K562 (cell line): ENCODE results near the gene LRFN4. TPM values are rescaled to one million over a fixed set of nuclear protein-coding genes. Genes with fewer than 3 reads are reported as not detected.

ENCODE experiments used
- ATAC-seq: fragments of 200-7000 bp; cut with Tn5 transposase; 3 replicates; pipeline ENCODE4 v1.9.1; 2020; ENCODE audit warnings: moderate library complexity
- BruUV-seq: library from RNA; stranded (reverse); fragments of 400-500 nt; replicated peaks from 2 replicates; lab custom pipeline; 2021; lab: Mats Ljungman, UMichigan
- CTCF ChIA-PET: fragments of 300-600 bp; formaldehyde crosslinking; extraction: SDS; loops from one replicate; lab custom pipeline; 2021; ENCODE audit warnings: low intra/inter-chr PET ratio; lab: Yijun Ruan, JAX
- POLR2A ChIA-PET: fragments of 300-600, 350-650 bp; sonication (Branson Sonifier 250); formaldehyde crosslinking; extraction: SDS; loops from one replicate; lab custom pipeline; 2021; ENCODE audit warnings: antibody characterized with exemption, inconsistent platforms; lab: Yijun Ruan, JAX
- DNase-seq, 4 experiments: peaks; one replicate each; pipeline versions ENCODE4 v3.0.0 to v3.0.0-alpha.2; 2011 to 2018; ENCODE audit warnings: low spot score in 3 of 4, mixed read lengths in 3 of 4; ENCODE audit errors: extremely low read depth in 1 of 4
- FAIRE-seq: peaks from 2 replicates; lab custom pipeline; 2011; peaks lifted over from hg19 to GRCh38; lab: Jason Lieb, UNC
- H2AFZ ChIP-seq: 2 replicates; pipeline ENCODE4 v1.6.0; 2011; ENCODE audit warnings: low read depth, low read length, control low read depth, inconsistent platforms
- H3K27ac ChIP-seq: fragments of 200-600 bp; 3 replicates; pipeline ENCODE4 v1.8.0; 2011; ENCODE audit warnings: low read depth, mild to moderate bottlenecking, control low read depth, inconsistent platforms, low read length, moderate library complexity, mixed read lengths; ENCODE audit errors: extremely low read depth
- H3K27me3 ChIP-seq, 2 experiments: fragments of 300-600 bp in 1 of 2; 2 replicates in 1 of 2; 3 replicates in 1 of 2; pipeline versions ENCODE4 v1.6.0 to v1.8.0; 2011; ENCODE audit warnings: inconsistent platforms in 2 of 2, low read length in 2 of 2, mild to moderate bottlenecking in 1 of 2, mixed read lengths in 1 of 2, moderate library complexity in 1 of 2; ENCODE audit not compliant: control insufficient read depth in 2 of 2, insufficient read depth in 2 of 2
- H3K36me3 ChIP-seq: fragments of 300-600 bp; 3 replicates; pipeline ENCODE4 v1.8.0; 2011; ENCODE audit warnings: mild to moderate bottlenecking, low read length, inconsistent platforms; ENCODE audit not compliant: control insufficient read depth, insufficient read depth
- H3K4me1 ChIP-seq, 2 experiments: fragments of 200-600 bp in 1 of 2; replicated peaks in 1 of 2; 2 replicates in 1 of 2; 3 replicates in 1 of 2; pipeline versions ENCODE4 v1.5.1 to v1.8.0; 2011; ENCODE audit warnings: inconsistent platforms in 2 of 2, low read length in 2 of 2, mild to moderate bottlenecking in 1 of 2, mixed read lengths in 1 of 2, moderate library complexity in 1 of 2; ENCODE audit not compliant: control insufficient read depth in 2 of 2, insufficient read depth in 2 of 2
- H3K4me2 ChIP-seq: 2 replicates; pipeline ENCODE4 v1.6.1; 2011; ENCODE audit warnings: low read length, control low read depth, inconsistent platforms, mixed read lengths; ENCODE audit not compliant: insufficient read depth
- H3K4me3 ChIP-seq: fragments of 200-600 bp; sonication (generic), shearing (Covaris generic); 2 replicates; pipeline ENCODE4 v1.5.1; 2016; ENCODE audit warnings: control low read depth, inconsistent platforms
- H3K79me2 ChIP-seq: fragments of 200-600 bp; 3 replicates; pipeline ENCODE4 v1.8.0; 2011; ENCODE audit warnings: low read length, inconsistent platforms; ENCODE audit not compliant: control insufficient read depth, insufficient read depth
- H3K9ac ChIP-seq, 2 experiments: 2 replicates each; pipeline versions ENCODE4 v1.6.0 to v1.6.1; 2011; ENCODE audit warnings: low read depth in 2 of 2, low read length in 2 of 2, control low read depth in 1 of 2, inconsistent platforms in 1 of 2, mild to moderate bottlenecking in 1 of 2, mixed read lengths in 1 of 2; ENCODE audit not compliant: insufficient read depth in 1 of 2
- H3K9me1 ChIP-seq: one replicate; pipeline ENCODE4 v1.6.0; 2011; ENCODE audit warnings: inconsistent platforms, mild to moderate bottlenecking, low read length, moderate library complexity; ENCODE audit not compliant: control insufficient read depth, insufficient read depth
- H3K9me3 ChIP-seq: replicated peaks from 2 replicates; pipeline ENCODE4 v1.5.1; 2011; ENCODE audit warnings: low read depth, low read length, inconsistent platforms; ENCODE audit not compliant: control insufficient read depth, insufficient read depth
- H4K20me1 ChIP-seq: replicated peaks from 2 replicates; pipeline ENCODE4 v1.6.1; 2011; ENCODE audit warnings: low read length, inconsistent platforms, mixed read lengths; ENCODE audit not compliant: control insufficient read depth, insufficient read depth
- FIP1L1 ChIP-seq: fragments of 200-400 bp; formaldehyde crosslinking; IDR thresholded peaks from 2 replicates; pipeline ENCODE4 v1.6.1; 2018; ENCODE audit warnings: mild to moderate bottlenecking, low read depth, low read length; ENCODE audit not compliant: poor library complexity, severe bottlenecking
- RBFOX2 ChIP-seq: fragments of 200-400 bp; formaldehyde crosslinking; IDR thresholded peaks from 2 replicates; pipeline ENCODE4 v1.6.1; 2017; ENCODE audit warnings: low read depth, mild to moderate bottlenecking, low read length, moderate library complexity
- ZNF655 ChIP-seq: fragments of 250-450 bp; sonication (Bioruptor Pico); IDR thresholded peaks from 2 replicates; pipeline ENCODE4 v1.5.0; 2021
- WGBS: fragments of 100-300 bp; shearing (Covaris generic); methylation state at CpG from one replicate; pipeline ENCODE4 v1.1.6; 2016; ENCODE audit warnings: low coverage, mixed read lengths; ENCODE audit not compliant: insufficient coverage; ENCODE audit errors: missing lambda C conversion rate; 5-methylcytosine and 5-hydroxymethylcytosine counted together
- in situ Hi-C: fragments of 300-500 bp; cut with MboI; formaldehyde crosslinking; loops from 4 replicates; pipeline ENCODE4 v1.15.0; 2018; ENCODE audit warnings: inconsistent platforms, mixed read lengths
- intact Hi-C: fragments of 100-400 bp; cut with micrococcal nuclease; formaldehyde crosslinking; loops from 2 replicates; pipeline ENCODE4 v1.14.2; 2022
- polyA plus RNA-seq, 8 experiments: library from polyadenylated mRNA; depleted of rRNA in 4 of 8; stranded (reverse) in 5 of 8; unstranded in 3 of 8; fragments of >200 nt; fragmentation: Nextera tagmentation in 2 of 8; fragmentation: Illumina TruSeq in 1 of 8; extraction: Ambion mirVana in 2 of 8; extraction: Trizol in 1 of 8; gene quantifications; 2 replicates each; pipeline versions ENCODE4 v1.2.1 to v1.2.3, GENCODE V29; 2011 to 2014; ENCODE audit warnings: inconsistent platforms in 1 of 8, missing spikeins in 1 of 8
- total RNA-seq, 7 experiments: library from RNA; depleted of rRNA in 6 of 7; stranded (reverse); fragments of >200 nt in 6 of 7; fragmentation: Illumina TruSeq in 2 of 7; extraction: Trizol in 2 of 7; gene quantifications; 2 replicates each; pipeline versions ENCODE4 v1.2.1 to v1.2.3, GENCODE V29; 2011 to 2021; ENCODE audit warnings: low replicate concordance in 1 of 7
- TF ChIP-seq, protein P1 (sequence below): fragments of 250-450 bp; sonication (Bioruptor Pico); IDR thresholded peaks from 2 replicates; pipeline ENCODE4 v1.8.0; 2022; ENCODE audit warnings: moderate library complexity, mild to moderate bottlenecking, inconsistent platforms

Gene LRFN4
- total and polyA plus RNA-seq, 9 of the 15 experiments (the other 6 are each of a cell fraction or from before 2014, with no cell fraction given) = 0.10 to 60.1 (median 6.7) TPM

- BruUV-seq = no TSS peak
- intact Hi-C loops = no loop called here
- Histone ChIP-seq H4K20me1 (0 out of 2 replicates have a peak, but pooled peaks cover 3% of the 10 kb centered on the region), H3K27me3 (no peaks in the 10 kb centered on the region), H3K27ac (no peak overlapping the region), H3K4me2 (no peak overlapping the region), H3K36me3 (peaks cover 36% of the 10 kb centered on the region; the same call in 1 of the 3 replicates), H3K9me1 (no peaks in the 10 kb centered on the region), H2AFZ (no peak overlapping the region), H3K79me2 (peaks cover 24% of the 10 kb centered on the region), H3K9me3 (no peaks in the 10 kb centered on the region), H3K4me1 (peaks cover 4 to 80% of the 10 kb centered on the region in 2 experiments; a peak in 4 of 5 replicates), H3K9ac (peak overlapping the region in 1 of 2 experiments; percentile 45; a peak in 1 of 4 replicates), H3K4me3 (no peak overlapping the region)
- in situ Hi-C loops = no loop called here
- TF ChIP-seq, protein P1, sequence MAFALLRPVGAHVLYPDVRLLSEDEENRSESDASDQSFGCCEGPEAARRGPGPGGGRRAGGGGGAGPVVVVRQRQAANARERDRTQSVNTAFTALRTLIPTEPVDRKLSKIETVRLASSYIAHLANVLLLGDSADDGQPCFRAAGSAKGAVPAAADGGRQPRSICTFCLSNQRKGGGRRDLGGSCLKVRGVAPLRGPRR (CRISPR knock-in tag) = no peak
- TF ChIP-seq RBFOX2 = peak; percentile 25; the same call in 1 of the 2 replicates
- FAIRE-seq = no peak
- CTCF ChIA-PET = no interaction called here
- whole genome bisulfite sequencing = 84% methylated on average over 11 of the region's 18 CpGs
- no peak for DNase-seq
- ATAC-seq = no peak
- POLR2A ChIA-PET = interaction anchor here (0.6 to 1.1 kb wide), 2 partner anchors 10 to 126 kb away, joined by 3 read pairs; no protein-coding TSS in a partner anchor
Observed at GRCh38 chr11:66860449-66860831, 3.6 kb downstream of the LRFN4 start.

- Histone ChIP-seq H4K20me1 (0 out of 2 replicates have a peak, but pooled peaks cover 3% of the 10 kb centered on the region), H3K4me2 (no peak overlapping the region), H3K4me3 (no peak overlapping the region), H3K27ac (no peak overlapping the region), H2AFZ (no peak overlapping the region), H3K79me2 (peaks cover 19% of the 10 kb centered on the region), H3K27me3 (no peaks in the 10 kb centered on the region), H3K9me1 (no peaks in the 10 kb centered on the region), H3K9me3 (no peaks in the 10 kb centered on the region), H3K36me3 (peaks cover 36% of the 10 kb centered on the region; the same call in 1 of the 3 replicates), H3K9ac (peak overlapping the region in 1 of 2 experiments; percentile 45; a peak in 1 of 4 replicates), H3K4me1 (peaks cover 0 to 80% of the 10 kb centered on the region in 2 experiments; a peak in 2 of 5 replicates)
- TF ChIP-seq RBFOX2 (peak; percentile 12; the same call in 1 of the 2 replicates), ZNF655 (CRISPR knock-in tag) (no peak), FIP1L1 (peak; percentile 37)
- FAIRE-seq (no peak), DNase-seq (no peak), ATAC-seq (no peak)
- ChIA-PET CTCF (no interaction called here), POLR2A (interaction anchor here (0.6 kb wide), 2 partner anchors 15 to 125 kb away, joined by 3 to 4 read pairs; no protein-coding TSS in a partner anchor)
- in situ Hi-C loops = no loop called here
- intact Hi-C loops = no loop called here
- 89% methylated on average over 16 of the region's 32 CpGs for WGBS
- no TSS peak for BruUV-seq
Observed at GRCh38 chr11:66861038-66861773, 4.3 kb downstream of the LRFN4 start.
